Measurements from ENCODE around the gene CASQ1.

DNA sequence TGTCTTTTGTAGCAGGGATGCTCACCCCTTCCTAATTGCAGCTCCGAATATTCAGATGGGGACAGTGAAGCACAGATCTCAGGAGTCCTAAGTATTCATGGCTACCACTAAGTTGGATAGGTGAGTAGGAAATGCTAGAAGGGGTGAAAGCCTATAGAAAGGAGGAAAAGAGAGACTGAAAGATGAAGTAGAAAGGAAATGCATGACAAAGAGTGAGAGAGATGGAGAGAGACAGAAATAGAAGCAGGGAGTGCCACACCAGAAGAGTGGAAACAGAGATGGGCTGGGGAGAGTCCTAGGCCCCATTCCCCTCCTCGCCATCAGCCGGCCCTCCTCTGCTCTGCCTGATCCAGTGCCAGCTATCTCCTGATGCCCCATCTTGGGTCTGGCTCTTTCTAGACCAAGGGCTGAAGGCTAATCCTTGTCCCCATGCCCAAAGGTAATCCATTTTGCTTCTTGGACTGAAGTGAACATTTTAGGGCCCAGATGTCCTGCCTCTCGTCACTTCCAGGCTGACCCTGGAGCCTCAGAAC is 16.8 kb downstream of the CASQ1 start:
- TF ChIP-seq, protein P1, sequence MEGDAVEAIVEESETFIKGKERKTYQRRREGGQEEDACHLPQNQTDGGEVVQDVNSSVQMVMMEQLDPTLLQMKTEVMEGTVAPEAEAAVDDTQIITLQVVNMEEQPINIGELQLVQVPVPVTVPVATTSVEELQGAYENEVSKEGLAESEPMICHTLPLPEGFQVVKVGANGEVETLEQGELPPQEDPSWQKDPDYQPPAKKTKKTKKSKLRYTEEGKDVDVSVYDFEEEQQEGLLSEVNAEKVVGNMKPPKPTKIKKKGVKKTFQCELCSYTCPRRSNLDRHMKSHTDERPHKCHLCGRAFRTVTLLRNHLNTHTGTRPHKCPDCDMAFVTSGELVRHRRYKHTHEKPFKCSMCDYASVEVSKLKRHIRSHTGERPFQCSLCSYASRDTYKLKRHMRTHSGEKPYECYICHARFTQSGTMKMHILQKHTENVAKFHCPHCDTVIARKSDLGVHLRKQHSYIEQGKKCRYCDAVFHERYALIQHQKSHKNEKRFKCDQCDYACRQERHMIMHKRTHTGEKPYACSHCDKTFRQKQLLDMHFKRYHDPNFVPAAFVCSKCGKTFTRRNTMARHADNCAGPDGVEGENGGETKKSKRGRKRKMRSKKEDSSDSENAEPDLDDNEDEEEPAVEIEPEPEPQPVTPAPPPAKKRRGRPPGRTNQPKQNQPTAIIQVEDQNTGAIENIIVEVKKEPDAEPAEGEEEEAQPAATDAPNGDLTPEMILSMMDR (IDR thresholded peaks at IDR 0.05; ENCODE audit: insufficient read depth, low read depth, low read length), result no peak
- TF ChIP-seq EZH2 (IDR thresholded peaks at IDR 0.05; ENCODE audit: insufficient read depth, low read length), result no peak

Measured in astrocyte (in vitro differentiated cells and primary cell).